ENCODE data around the gene SIGLEC7.

SIGLEC7 gene

DNA sequence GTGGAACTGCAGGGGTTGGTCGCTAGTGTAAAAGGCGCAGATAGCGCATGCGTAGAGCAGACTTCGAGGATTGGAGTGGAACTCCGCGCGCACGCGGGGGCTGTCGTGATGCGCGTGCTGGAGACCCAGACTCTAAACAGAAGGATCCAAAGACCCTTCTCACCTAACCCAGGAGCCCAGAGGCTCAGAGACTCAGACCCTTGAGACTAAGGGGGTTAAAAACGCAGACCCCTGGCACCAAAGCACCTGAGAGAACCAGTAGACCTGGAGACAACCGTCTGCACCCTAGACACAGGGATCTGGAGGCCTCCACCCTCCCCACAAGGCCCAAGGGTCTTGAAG lies 33.3 kb upstream of the SIGLEC7 start:
- Histone ChIP-seq H3K4me3 (replicated peaks; ENCODE audit: low read depth, low read length) (peak overlapping the region; percentile 56), H3K27me3 (replicated peaks; ENCODE audit: control insufficient read depth, insufficient read depth, low read length) (peaks cover 2% of the 10 kb centered on the region; the same call in 1 of the 2 replicates), H3K36me3 (ENCODE audit: control insufficient read depth, insufficient read depth, low read length) (peaks cover 4% of the 10 kb centered on the region)
- DNase-seq (ENCODE audit: extremely low read depth, insufficient read length) = no peak
- TF ChIP-seq, protein P1, sequence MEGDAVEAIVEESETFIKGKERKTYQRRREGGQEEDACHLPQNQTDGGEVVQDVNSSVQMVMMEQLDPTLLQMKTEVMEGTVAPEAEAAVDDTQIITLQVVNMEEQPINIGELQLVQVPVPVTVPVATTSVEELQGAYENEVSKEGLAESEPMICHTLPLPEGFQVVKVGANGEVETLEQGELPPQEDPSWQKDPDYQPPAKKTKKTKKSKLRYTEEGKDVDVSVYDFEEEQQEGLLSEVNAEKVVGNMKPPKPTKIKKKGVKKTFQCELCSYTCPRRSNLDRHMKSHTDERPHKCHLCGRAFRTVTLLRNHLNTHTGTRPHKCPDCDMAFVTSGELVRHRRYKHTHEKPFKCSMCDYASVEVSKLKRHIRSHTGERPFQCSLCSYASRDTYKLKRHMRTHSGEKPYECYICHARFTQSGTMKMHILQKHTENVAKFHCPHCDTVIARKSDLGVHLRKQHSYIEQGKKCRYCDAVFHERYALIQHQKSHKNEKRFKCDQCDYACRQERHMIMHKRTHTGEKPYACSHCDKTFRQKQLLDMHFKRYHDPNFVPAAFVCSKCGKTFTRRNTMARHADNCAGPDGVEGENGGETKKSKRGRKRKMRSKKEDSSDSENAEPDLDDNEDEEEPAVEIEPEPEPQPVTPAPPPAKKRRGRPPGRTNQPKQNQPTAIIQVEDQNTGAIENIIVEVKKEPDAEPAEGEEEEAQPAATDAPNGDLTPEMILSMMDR (IDR thresholded peaks at IDR 0.05; ENCODE audit: insufficient read depth, low read length, poor library complexity, severe bottlenecking) = no peak

DNA sequence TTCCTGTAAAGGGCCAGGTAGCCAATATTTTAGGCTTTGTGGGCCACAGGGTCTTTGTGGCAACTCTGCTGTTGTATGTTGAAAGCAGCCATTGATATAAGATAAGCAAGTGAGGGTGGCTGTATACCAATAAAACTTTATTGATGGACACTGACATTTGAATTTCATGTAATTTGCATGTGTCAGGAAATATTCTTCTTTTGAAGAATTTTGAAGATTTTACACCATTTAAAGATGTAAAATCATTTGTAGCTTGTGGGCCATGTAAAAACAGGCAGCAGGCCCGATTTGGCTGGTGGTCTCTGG lies 31.5 kb upstream of the SIGLEC7 start:
- Histone ChIP-seq H3K36me3 (ENCODE audit: control insufficient read depth, insufficient read depth, low read length) (no peaks in the 10 kb centered on the region; the same call in 1 of the 2 replicates), H3K27me3 (replicated peaks; ENCODE audit: control insufficient read depth, insufficient read depth, low read length) (peaks cover 2% of the 10 kb centered on the region; the same call in 1 of the 2 replicates), H3K4me3 (replicated peaks; ENCODE audit: low read depth, low read length) (no peak overlapping the region)
- DNase-seq (ENCODE audit: extremely low read depth, insufficient read length) = no peak
- TF ChIP-seq, protein P1 (IDR thresholded peaks at IDR 0.05; ENCODE audit: insufficient read depth, low read length, poor library complexity, severe bottlenecking) = no peak

DNA sequence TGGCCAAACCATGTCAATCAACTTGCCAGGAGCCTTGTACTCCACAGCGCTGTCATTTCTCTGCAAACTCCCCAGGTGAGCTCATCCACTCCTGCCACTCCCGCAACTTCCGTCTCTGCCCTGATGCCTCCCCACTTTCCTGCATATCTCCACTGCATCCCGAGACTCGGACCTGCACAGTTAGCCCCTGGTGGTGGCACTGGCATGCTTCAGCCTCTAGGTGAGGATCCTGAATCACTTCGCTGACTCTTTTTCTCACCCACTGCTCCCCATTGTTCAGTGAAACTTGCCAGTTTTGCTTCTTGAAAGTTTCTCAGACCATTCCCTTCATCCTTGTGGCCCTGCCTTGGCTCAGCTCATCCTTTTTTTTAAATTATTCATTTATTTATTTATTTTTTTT lies 30.5 kb upstream of the SIGLEC7 start:
- TF ChIP-seq, protein P1 (IDR thresholded peaks at IDR 0.05; ENCODE audit: insufficient read depth, low read length, poor library complexity, severe bottlenecking) = peak; percentile 32
- Histone ChIP-seq H3K4me3 (replicated peaks; ENCODE audit: low read depth, low read length) (no peak overlapping the region), H3K27me3 (replicated peaks; ENCODE audit: control insufficient read depth, insufficient read depth, low read length) (peaks cover 2% of the 10 kb centered on the region; the same call in 1 of the 2 replicates), H3K36me3 (ENCODE audit: control insufficient read depth, insufficient read depth, low read length) (no peaks in the 10 kb centered on the region)
- DNase-seq (ENCODE audit: extremely low read depth, insufficient read length) = no peak

DNA sequence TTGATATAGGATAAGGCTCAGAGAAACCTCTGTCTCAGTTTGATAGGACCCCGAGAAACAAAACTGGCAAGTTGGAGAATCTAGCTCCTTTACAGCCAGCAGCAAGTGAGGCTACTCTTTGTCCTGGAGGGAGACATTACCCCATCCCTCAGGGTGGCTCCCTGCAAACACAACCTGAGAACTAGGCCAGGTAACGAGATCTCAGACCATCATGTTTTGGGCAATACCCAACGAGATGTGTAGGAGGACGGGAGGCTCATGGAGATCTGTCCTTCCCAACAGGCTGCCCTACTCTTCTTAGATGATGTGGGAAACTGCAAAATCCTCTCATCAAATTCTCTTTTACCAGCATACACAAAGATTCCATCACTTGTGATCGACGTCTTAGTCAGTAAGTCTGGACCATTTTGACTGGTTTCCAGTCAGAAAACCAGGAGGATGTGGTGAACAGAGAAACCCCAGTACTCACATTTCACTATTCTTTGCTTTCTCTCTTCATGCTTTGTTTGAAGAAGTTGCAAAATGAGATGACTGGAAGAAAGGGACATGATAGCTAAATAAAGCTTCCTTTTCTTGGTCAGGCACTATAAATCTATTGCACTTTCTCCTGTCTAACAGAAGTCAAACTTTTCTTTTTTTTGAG lies 27.9 kb upstream of the SIGLEC7 start:
- H3K4me3 ChIP-seq (replicated peaks; ENCODE audit: low read depth, low read length) = no peak overlapping the region
- peaks cover 2% of the 10 kb centered on the region; the same call in 1 of the 2 replicates for H3K27me3 ChIP-seq (replicated peaks; ENCODE audit: control insufficient read depth, insufficient read depth, low read length)
- no peak for DNase-seq (ENCODE audit: extremely low read depth, insufficient read length)
- no peaks in the 10 kb centered on the region for H3K36me3 ChIP-seq (ENCODE audit: control insufficient read depth, insufficient read depth, low read length)
- TF ChIP-seq, protein P1 (IDR thresholded peaks at IDR 0.05; ENCODE audit: insufficient read depth, low read length, poor library complexity, severe bottlenecking) = no peak

DNA sequence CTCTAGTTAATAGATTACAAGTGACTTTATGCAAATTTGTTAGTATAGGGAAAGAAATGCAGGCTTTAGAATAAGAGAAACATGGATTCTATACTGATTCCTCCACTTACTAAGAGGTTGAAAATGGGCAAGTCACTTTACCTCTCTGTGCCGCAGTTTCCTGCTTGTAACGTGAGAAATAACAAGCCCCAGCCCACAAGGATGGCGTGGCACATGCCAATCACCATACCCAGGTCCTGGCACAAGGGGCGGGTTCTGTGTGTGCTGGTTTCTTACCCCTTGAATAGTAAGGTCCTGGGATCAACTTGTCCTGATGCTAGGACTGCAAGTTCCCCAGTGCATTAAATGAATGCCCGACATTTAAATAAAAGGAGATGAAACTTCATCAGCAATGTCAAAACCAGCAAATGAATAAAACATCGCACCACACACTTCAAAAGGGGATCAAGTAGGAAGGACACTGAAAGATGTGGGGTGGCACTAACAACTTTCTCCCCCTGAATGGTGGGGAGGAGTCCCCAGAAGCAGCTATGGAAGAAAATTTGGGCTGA lies 25.3 kb upstream of the SIGLEC7 start:
- Histone ChIP-seq H3K27me3 (replicated peaks; ENCODE audit: control insufficient read depth, insufficient read depth, low read length) (peaks cover 3% of the 10 kb centered on the region; the same call in 1 of the 2 replicates), H3K36me3 (ENCODE audit: control insufficient read depth, insufficient read depth, low read length) (no peaks in the 10 kb centered on the region), H3K4me3 (replicated peaks; ENCODE audit: low read depth, low read length) (no peak overlapping the region)
- TF ChIP-seq, protein P1 (IDR thresholded peaks at IDR 0.05; ENCODE audit: insufficient read depth, low read length, poor library complexity, severe bottlenecking) = no peak
- no peak for DNase-seq (ENCODE audit: extremely low read depth, insufficient read length)
